GM19043 (cell line): Measurements from ENCODE around the gene FKBP1B.
"Not testable (repeated sequence)": the region's sequence is repeated elsewhere in the genome, so short reads cannot be mapped to it uniquely, and the experiment has no call there.

Experiments used
- ATAC-seq: cut with Tn5 transposase; IDR thresholded peaks from one replicate; pipeline ENCODE4 v1.9.1; 2021; ENCODE audit warnings: low read depth; ENCODE audit not compliant: unreplicated experiment

FKBP1B gene

DNA sequence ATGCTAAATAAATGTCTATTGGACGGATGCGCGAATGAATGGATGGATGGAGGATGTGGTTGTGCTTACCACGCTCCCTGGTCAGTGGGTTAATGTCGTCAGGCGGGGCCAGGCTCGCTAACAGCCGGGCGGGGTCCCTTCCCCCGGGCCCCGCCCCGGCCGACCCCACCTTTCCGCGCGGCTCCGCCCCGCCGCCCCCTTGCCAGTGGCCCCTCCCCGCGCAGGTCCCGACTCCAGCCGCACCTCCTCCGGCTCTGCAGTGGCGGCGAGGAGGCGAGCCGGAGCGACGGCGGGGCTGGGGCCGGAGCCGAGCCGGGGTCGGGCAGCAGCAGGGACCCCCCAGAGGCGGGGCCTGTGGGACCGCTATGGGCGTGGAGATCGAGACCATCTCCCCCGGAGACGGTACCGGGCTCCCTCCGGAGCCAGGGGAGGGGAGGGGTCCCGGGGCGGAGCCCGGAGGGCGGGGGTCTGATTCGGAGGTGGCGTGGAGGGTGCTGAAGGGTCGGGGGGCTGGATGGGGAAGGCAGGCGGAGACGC lies at the start of gene FKBP1B:
Gene FKBP1B (plus strand): TSS at position 257 of the 537 bp plus-strand sequence. CDS start 109 bp downstream, at position 366.
- no peak for ATAC-seq

DNA sequence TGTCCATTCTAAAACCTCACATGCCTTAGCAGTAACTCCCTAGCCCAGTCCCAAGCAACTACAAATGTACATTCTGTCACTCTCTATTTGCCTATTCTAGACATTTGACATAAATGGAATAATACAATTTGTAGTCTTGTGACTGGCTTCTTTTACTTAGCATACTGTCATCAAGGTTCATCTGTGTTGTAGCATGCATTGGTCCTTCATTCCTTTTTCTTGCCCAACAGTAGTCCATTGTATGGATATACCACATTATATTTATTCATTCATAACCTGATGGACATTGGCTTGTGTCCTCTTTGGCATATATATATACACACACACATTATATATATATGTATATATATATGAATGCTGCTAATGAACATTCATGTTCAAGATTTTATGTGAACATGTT lies 41.8 kb upstream of the FKBP1B start:
- no peak for ATAC-seq

DNA sequence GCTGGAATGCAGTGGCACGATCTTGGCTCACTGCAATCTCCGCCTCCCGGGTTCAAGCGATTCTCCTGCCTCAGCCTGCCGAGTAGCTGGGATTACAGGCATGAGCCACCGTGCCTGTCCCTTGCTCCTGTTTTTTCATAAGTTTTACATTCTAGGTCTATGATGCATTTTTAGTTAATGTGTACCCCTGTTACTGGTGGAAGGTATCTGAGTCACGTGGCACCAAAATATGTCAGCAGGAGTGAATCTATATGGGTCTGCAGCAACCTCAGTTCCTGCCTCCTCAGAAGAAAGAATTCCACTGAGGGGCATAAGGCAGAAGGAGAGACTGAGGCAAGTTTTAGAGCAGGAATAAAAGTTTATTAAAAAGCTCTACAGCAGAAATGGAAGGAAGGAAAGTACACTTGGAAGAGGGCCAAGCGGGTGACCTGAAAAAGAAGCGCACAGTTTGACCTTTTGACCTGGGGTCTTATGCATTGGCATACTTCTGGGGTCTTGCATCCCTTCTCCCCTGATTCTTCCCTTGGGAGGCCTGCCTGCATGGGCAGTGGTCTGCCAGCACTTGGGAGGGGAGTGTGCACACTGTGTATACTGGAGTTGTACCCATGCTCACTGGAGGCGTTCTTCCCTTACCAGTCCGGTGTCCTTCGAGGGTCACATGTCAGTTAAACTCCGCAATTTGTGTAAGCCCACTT lies 40.7 kb upstream of the FKBP1B start:
- no peak for ATAC-seq

DNA sequence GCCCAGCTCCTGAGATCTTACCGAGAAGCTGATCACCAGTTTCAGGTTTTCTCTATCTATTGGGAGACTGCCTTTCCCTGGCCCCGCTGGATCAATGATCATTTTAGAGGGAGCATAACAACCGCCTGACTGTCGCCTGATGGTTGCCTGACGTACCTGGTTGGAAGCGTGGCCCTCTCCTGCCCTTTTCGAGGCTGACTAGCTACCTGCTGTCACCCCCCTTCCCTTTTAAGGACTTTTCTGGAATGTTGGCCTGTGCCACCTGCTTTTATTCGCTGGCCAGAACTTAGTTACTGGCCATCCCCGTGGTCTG lies 40.2 kb upstream of the FKBP1B start:
- ATAC-seq, result no peak

DNA sequence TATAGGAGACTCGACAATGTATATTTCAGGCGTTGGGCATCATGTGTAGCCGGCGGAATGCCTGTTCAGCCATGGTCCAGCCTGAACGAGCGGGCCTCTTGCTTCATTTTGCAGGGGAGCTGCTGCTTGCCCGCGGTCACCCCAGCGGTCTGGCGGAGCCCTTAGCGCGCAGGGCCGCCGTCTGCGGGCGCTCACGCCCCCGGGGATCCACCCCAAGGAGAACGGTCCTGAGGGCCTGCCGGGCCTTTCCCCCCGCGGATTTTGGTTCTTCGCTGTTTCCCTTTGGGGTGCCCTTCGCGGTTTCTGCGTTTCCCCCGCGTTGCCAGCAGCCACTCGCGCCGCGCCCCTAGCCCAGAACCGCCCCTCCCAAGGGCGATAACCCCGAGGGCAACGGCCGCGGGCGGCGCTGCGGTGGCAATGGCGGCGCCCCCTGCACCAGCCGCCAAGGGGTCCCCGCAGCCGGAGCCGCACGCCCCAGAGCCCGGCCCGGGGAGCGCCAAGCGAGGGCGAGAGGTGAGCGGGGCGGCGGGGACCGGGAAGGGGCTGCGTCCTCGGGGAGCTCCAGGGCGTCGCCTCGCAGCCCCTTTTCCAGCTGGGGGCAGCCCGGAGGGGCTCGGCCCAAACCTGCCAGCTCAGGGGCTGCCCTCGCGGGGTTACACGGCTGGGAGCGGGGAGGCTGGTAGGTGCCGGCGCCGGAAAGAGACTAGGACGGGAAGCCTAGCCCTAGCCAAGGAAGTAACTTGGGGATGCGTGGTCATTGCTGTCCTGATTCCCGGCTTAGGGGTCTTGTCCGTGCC lies 39.7 kb upstream of the FKBP1B start, which contains the start of gene MFSD2B:
Gene MFSD2B (plus strand): TSS at position 406 of the 797 bp plus-strand sequence. CDS start 12 bp downstream, at position 418.
- no peak for ATAC-seq

DNA sequence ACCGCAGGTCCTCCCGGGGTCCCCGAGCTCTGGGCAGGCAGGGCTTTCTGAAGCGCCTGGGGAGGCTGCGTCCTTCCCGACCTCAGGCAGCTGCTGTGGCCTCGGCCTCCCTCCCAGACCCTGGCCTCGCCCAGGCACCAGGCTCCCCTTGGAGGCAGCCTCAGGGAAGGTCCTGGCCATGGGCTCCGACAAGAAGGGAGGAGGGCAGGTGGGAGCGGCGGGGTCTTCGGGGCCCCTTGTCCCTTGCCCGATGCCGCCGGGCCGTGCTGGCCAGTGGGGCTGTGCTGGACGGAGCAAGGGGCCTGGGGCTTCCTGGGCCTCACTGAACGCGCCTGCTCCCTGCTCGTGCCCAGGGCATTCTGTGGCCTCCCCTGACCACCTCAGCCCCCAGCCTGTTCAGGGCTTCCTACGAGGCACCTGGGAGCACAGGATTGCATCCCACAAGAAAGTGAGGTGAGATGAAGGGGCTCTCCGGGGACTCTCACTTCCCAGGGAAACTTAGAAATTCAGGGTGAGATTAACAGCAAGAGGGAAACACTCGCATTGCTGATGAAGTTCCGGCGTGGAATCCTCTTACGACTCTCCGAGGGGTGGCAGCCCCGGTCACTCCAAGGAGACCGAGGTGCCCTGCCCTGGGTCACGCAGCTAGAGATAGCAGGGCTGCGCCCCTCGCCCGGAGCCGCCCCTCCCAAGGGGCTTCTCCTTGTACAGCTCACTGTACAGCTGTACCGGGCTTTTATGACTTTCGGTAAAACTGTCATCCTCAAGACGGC lies 38.9 kb upstream of the FKBP1B start:
- no peak for ATAC-seq

DNA sequence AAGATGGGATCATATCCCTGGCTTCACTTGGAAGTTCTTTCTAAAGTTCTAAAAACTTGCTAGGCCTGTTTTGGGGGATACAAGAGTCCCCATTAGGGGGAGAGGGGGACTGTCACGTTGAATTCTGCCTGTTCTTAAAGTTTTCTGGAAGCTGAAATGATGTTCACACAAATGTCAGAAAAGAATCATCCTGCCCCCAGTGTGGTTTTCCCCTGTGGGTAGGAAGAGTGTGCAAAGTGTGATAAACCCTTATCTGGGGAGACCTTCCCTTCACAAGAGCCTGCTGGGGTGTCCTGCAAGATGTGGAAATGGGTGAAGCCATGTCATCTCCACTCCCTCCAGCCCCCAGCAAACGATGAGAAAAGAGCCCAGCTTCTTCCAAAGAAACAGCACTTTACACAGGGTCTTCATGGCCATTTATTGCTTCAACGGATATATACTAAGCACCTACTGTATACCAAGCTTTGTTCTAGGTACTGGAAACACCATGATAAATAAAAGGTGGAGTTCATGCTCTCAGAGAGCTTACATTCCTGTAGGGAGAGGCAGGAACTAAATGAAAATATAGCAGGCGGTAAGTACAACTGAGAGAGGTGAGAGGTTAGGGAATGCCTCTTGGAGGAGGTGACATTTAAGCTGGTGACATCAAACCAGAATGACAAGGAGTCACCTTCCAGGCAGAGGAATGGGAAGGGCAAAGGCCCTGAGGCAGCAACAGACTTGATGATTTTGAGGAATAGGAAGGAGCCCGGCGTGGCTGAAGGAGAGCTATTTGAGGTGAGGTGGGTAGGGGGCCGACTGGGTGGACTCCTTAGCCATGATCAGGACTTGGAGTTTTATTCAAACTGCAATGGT lies 38.1 kb upstream of the FKBP1B start:
- ATAC-seq, result no peak

DNA sequence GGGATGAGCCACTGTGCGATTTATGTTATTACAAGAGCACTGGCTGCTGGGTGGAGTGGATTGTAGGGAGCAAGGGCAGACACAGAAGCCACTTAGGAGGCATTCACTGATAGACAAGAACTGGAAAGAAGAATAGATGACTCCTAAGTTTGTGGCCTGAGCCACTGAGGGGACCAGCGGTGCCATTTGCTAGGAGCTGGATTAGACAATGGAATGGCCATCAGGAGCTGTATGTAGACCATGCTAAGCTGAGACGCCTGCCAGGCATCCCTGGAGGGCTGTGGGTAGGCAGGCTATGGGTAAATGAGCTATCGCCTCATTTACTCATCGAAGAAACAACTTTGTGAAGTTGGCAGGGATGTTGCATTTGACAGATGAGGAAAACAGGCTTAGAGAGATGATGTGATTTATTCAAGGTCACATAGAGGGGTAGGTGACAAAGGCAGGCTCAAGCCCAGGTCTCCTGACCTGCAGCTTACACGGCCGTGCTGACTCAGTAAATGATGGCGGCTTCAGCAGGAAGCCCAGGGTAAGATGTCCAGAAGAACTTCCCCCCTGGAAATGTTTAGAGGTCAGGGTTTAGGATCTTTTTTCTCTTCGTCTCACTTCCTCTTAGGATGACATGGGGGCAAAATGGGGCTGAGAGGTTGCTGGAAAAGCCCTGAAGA lies 36.9 kb upstream of the FKBP1B start:
- no peak for ATAC-seq

DNA sequence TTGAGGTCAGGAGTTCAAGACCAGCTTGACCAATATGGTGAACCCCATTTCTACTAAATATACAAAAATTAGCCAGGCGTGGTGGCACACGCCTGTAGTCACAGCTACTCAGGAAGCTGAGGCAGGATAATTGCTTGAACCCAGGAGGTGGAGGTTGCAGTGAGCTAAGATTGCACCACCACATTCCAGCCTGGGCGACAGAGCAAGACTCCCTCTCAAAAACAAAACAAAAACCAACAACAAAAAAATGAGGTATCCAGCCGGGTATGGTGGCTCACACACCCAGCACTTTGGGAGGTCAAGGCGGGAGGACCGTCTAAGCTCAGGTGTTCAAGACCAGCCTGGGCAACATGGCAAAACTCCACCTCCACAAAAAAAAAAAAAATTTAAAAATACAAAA lies 34.6 kb upstream of the FKBP1B start:
- ATAC-seq, result not testable (repeated sequence)

DNA sequence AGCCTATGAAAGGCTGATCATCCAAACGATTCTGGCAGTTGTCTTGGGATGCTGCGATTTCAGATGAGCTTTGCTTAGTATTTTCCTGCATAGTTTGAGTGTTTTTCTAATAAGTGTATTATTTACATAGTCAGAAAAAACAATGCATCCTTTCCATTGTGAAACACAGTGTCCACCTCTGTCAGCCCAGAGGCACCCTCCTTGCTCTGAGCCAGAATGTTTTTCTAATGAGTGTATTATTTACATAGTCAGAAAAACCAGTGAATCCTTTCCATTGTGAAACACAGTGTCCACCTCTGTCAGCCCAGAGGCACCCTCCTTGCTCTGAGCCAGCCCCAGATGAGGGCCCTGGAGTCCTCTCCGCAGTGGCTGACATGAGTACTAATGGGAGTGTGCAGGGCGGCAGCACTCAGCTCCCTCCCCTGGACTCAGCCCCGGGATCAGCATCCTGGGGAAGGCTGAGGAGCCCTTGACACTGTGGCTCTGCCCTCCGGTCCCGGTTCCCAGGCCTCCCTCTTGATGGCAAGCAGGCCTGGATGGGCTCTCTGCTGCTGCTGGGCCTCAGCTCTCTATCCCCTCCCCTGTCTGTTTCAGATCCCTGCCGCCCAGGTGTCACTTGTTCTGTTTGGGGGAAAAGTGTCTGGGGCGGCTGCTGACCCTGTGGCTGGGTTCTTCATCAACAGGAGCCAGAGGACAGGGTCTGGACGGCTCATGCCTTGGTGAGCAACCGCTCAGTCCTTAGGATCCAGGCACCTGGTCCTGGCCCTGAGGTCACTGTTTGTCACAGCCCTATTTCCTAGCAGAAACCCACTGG lies 33.8 kb upstream of the FKBP1B start:
- ATAC-seq, result no peak

DNA sequence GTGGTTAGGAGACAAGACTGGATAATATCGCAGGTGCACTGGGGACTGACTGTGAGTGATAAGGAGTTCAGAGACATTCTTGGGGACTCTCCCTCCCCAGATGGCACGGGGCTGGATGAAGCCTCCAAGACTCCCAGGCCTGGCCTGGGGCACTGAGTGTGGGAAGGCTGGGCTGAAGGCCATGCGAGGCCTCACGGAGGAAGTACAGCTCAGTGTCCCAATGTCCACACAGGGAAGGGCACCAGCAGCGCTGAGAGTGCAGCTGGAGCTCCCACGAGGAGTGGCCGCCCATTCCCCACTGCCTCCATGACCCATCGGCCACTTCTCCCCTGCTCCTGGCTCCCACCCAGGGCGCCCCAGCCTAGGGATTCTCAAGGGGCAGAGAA lies 33.2 kb upstream of the FKBP1B start:
- ATAC-seq, result no peak

DNA sequence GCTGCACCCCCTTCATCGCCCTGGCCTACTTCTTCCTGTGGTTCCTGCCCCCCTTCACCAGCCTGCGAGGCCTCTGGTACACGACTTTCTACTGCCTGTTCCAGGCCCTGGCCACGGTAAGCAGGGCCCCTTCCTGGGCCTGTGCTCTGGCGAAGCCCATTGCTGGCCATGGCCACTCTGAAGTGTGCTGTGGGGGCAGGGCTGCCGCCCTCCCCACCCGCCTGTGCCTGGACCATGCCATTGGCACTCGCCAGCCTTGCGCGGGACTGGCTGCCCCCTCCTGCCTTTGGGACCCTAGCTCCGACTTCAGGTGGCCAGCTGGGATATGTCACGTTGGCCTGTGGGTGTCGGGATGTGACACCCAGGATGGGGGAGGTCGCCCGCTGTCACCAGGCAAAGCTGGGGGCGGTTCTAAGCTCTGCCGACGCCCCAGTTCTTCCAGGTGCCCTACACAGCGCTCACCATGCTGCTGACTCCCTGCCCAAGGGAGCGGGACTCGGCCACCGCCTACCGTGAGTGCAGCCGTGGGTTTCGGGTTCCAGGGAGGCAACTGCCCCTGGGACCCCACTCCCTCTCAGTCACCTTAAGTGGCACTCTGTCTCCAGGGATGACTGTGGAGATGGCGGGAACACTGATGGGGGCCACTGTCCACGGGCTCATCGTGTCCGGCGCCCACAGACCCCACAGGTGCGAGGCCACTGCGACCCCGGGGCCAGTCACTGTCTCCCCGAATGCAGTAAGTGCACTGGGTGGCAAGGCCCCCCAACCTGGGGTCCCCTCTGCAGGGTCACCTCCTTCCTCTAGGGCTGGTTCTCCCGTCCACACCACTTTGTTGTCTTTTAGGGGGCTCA lies 32.5 kb upstream of the FKBP1B start:
- no peak for ATAC-seq

DNA sequence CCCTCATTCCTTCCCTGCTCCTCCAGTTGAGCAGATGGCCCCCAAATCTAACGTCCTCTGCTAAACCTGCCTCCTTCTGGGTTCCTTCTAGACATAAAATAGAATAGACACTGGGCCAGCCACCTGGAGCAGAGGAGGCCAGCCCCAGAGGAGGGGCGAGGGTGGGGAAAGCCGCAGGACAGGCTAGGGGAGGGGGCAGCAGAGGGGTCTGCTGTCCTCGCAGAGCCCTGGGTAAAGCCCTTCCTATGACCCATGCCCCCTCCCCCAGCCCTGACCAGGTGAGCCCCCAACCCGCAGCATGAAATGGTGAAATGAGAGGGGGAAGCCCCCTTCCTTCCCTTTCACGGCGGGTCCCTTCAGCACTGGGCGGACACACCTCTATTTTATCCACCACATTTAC lies 31.8 kb upstream of the FKBP1B start:
- no peak for ATAC-seq

DNA sequence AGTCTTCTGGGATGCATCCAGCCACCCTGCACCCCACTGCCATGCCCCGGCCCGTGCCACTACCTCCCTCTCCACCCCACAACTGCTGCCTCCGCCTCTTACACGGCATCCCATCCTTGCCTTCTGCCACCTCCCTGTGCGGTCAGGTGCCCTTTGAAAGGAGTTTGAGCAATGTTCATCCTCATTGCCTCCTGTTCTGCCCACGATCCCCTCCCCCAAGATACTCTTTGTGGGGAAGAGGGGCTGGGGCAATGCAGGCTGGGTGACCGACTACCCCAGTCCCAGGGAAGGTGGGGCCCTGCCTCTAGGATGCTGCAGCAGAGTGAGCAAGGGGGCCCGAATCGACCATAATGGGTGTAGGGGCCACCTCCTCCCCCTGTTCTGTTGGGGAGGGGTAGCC lies 31.3 kb upstream of the FKBP1B start:
- no peak for ATAC-seq

DNA sequence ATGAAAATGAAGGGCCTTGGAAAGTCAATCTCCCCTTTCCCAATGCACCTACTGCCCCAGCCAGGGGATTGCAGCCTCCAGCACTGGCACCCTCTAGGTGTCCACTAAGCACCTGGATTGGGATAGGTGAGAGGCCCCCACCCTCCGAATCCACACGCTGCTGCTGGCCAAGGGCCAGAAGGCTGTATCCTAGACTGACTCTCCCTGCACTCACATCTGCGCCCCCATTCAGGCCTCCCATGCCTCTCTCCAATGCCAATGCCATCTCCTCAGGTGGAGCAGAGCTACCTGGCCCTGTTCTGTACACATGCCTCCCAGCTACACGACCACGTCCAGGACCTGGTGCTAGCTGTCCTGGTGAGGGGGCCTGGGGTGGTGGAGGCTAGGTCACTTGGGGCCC lies 29.8 kb upstream of the FKBP1B start:
- no peak for ATAC-seq

DNA sequence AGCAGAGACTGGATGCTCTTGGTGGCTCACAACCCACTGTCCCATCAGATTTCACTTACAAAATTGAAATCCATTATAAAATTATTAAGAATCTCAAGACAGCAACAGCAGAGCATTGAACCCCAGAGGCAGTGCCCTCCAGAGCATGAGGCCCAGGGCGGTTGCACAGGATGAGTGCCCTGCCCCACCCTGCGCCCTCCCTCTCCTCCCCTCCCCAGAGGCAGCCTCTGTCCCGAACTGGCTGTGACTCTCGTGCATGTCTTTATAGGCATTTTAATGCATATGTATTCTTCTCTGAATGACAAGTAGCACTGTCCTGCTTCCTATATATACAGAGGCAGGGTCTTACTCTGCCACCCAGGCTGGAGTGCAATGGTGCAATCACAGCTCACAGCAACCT lies 29.3 kb upstream of the FKBP1B start:
- ATAC-seq, result no peak

DNA sequence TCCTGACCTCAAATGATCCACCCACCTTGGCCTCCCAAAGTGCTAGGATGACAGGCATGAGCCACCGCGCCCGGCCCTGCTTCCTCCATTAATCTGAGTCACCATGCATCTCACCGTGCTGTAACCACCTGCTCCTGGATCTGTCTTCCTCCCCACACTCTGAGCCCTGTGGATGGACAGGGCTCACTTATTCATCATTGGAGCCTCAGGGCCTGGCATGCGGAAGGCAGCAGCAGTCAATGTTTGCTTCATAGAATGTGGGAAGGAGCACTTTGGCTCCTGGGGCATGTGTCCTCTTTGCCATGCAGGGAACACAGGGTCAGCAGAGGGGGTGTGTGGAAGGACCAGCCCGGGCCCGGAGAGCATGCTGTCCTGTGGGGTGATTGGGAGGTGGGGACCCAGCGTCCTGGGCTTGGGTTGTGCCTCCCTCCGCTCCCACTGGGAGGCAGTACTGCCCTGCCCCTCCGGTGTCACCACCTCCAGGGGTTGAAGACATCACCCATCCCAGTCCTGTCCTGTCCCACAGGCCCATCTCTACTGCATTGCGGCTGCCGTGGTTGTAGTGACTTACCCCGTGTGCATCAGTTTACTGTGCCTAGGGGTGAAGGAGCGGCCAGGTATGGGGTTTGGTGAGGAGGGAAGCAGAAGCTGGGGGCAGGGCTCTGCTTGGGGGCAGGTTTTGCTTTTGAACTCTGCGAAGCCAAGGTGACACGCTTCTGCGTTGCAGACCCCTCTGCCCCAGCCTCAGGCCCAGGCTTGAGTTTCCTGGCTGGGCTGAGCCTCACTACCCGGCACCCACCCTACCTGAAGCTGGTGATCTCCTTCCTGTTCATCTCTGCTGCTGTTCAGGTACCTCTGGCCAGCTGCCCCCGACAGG lies 28.2 kb upstream of the FKBP1B start:
- ATAC-seq, result no peak
